GM12891 (cell line): ENCODE data around the gene POLR1H.

ENCODE experiments used
- POLR2A ChIP-seq: IDR thresholded peaks from 2 replicates; pipeline ENCODE4 v1.6.1; 2011; ENCODE audit warnings: low read depth, low read length, control low read depth
- POLR2AphosphoS5 ChIP-seq: IDR thresholded peaks from 2 replicates; pipeline ENCODE4 v1.6.1; 2011; ENCODE audit warnings: low read depth, low read length, control low read depth

DNA sequence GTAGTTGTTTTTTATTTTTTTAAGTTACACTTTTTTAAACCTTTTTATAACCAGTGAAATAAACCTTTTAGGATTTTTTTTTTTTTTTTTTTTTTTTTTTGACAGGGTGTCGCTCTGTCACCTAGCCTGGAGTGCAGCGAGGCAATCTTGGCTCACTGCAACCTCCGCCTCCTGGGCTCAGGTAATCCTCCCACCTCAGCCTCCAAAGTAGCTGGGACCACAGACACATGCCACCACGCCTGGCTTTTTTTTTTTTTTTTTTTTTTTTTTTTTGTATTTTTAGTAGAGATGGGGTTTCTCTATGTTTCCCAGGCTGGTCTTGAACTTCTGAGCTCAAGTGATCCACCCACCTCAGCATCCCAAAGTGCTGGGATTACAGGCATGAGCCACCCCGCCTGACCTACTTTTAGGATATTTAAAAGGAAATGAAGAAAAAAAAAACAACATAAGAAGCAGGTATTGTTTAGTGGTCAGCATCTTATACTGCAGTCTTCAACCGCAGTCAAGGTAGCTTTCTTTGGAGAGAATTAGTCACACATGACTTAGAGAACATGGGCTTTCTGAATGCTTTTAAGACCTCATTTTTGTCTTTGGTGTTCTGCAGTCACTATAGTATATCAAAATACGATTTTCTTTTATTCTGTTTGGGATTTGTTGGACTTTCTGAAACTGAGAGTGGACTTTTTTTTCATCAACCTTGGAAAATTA, 1.6 kb downstream of the POLR1H start:
- TF ChIP-seq POLR2A = no peak
- no peak for TF ChIP-seq POLR2AphosphoS5
